OCI-LY7 (cell line): ENCODE data around the gene PLXNB1. TPM values are rescaled to one million over a fixed set of nuclear protein-coding genes. Genes with fewer than 3 reads are reported as not detected.

Experiments used
- BruUV-seq: library from RNA; stranded (reverse); fragments of 400-500 nt; replicated peaks from 2 replicates; lab custom pipeline; 2021; lab: Mats Ljungman, UMichigan
- CTCF ChIA-PET: fragments of 300-600 bp; sonication (Branson Sonifier 250); formaldehyde crosslinking; loops from one replicate; lab custom pipeline; 2022; ENCODE audit warnings: antibody characterized with exemption; ENCODE audit not compliant: unreplicated experiment; lab: Charles Lee
- POLR2A ChIA-PET: fragments of 300-600 bp; sonication (Branson Sonifier 250); formaldehyde crosslinking; loops from one replicate; lab custom pipeline; 2022; ENCODE audit warnings: antibody characterized with exemption; lab: Charles Lee
- DNase-seq: peaks from one replicate; pipeline ENCODE4 v3.0.0-alpha.2; 2015; ENCODE audit warnings: low spot score
- H2AFZ ChIP-seq: fragments of 200-600 bp; sonication (generic), shearing (Covaris generic); 2 replicates; pipeline ENCODE4 v1.6.1; 2014; ENCODE audit warnings: mild to moderate bottlenecking, antibody characterized with exemption, low read length, moderate library complexity
- H3K27ac ChIP-seq: fragments of 200-600 bp; sonication (generic); 2 replicates; pipeline ENCODE4 v1.5.1; 2014; ENCODE audit warnings: mixed run types, low read depth, mild to moderate bottlenecking, moderate library complexity, low read length, inconsistent platforms; ENCODE audit not compliant: poor library complexity, severe bottlenecking
- H3K36me3 ChIP-seq: fragments of 200-600 bp; sonication (generic); 2 replicates; pipeline ENCODE4 v1.6.1; 2014; ENCODE audit warnings: mild to moderate bottlenecking, antibody characterized with exemption, low read length, moderate library complexity, mixed read lengths; ENCODE audit not compliant: insufficient read depth
- H3K4me1 ChIP-seq: fragments of 200-600 bp; sonication (generic); 2 replicates; pipeline ENCODE4 v1.5.1; 2014; ENCODE audit warnings: mild to moderate bottlenecking, low read length; ENCODE audit not compliant: insufficient read depth, poor library complexity, severe bottlenecking
- H3K4me2 ChIP-seq: fragments of 200-600 bp; sonication (generic); 2 replicates; pipeline ENCODE4 v1.6.1; 2014; ENCODE audit warnings: mild to moderate bottlenecking, low read length
- H3K4me3 ChIP-seq: fragments of 200-600 bp; sonication (generic); 2 replicates; pipeline ENCODE4 v1.5.1; 2014; ENCODE audit warnings: mild to moderate bottlenecking, low read depth, low read length; ENCODE audit not compliant: poor library complexity, severe bottlenecking
- H3K79me2 ChIP-seq: fragments of 200-600 bp; sonication (generic); 2 replicates; pipeline ENCODE4 v1.6.1; 2016; ENCODE audit warnings: low read depth, mild to moderate bottlenecking, low read length, moderate library complexity, mixed read lengths; ENCODE audit not compliant: insufficient read depth
- H3K9me2 ChIP-seq: fragments of 200-600 bp; sonication (generic); 2 replicates; pipeline ENCODE4 v1.6.1; 2016; ENCODE audit warnings: mild to moderate bottlenecking, low read length, mixed read lengths; ENCODE audit not compliant: insufficient read depth
- H3K9me3 ChIP-seq: fragments of 200-600 bp; sonication (generic); 2 replicates; pipeline ENCODE4 v1.6.1; 2014; ENCODE audit warnings: mild to moderate bottlenecking, mixed run types, low read length, mixed read lengths
- H4K20me1 ChIP-seq: fragments of 200-600 bp; sonication (generic); 2 replicates; pipeline ENCODE4 v1.6.1; 2014; ENCODE audit warnings: mild to moderate bottlenecking, antibody characterized with exemption, low read length, moderate library complexity, mixed read lengths; ENCODE audit not compliant: insufficient read depth
- EZH2phosphoT487 ChIP-seq: fragments of 200-600 bp; sonication (generic); IDR thresholded peaks from 2 replicates; pipeline ENCODE4 v1.6.1; 2018; ENCODE audit warnings: low read depth, borderline replicate concordance, mild to moderate bottlenecking, mixed run types, antibody characterized with exemption, low read length, moderate library complexity, mixed read lengths
- intact Hi-C: fragments of 100-400 bp; cut with micrococcal nuclease; formaldehyde crosslinking; loops from one replicate; pipeline ENCODE4 v1.10.0; 2022; ENCODE audit not compliant: unreplicated experiment
- total RNA-seq, 2 experiments: library from RNA; depleted of rRNA in 1 of 2; stranded (reverse); fragments of >200 nt in 1 of 2; shearing (Covaris generic) in 1 of 2; gene quantifications; 2 replicates each; pipeline ENCODE4 v1.2.3, GENCODE V29; 2014 to 2022
- TF ChIP-seq, protein P1 (sequence below): fragments of 200-600 bp; sonication (generic); conservative IDR thresholded peaks from 2 replicates; pipeline ENCODE4 v1.5.1; 2014; ENCODE audit warnings: mild to moderate bottlenecking, antibody characterized with exemption, low read length, moderate library complexity, mixed read lengths

The PLXNB1 gene
- total RNA-seq, 2 experiments from 2014 or later = 4.4 to 6.4 TPM

DNA sequence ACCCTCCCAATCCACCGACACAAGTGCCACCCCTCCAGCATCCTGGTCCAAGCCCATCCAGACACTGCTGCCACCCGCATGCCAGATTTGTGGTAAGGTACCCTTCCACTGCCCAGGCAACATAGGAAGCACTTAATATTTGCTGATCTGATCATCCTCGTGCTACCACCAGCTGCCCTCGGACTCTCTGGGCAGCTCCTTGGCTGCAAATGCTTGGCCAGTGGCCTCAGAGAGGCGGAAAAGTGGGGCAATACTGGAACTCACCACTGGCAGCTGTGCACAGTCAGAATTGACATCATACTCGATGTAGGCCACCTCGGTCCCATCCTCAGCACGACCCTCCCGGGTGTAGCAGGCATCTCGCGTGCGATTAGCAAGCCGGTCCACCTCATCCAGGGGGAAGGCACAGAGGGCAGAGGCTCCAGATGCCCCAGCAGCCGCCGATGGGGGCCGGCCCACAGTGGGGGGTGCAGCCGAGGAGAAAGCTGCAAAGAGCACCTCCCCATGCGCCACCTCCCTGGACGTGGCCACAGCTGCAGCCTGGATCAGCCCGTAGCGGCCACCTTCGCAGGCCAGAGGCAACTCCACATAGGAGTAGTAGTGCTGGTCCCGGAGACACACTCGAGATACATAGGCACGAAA is 6.5 kb downstream of the PLXNB1 start:
- H3K36me3 ChIP-seq = no peaks in the 10 kb centered on the region
- intact Hi-C loops = loop anchor here (5.0 kb wide), 1 partner anchor 146 kb away; no protein-coding TSS in a partner anchor
- no peaks in the 10 kb centered on the region for H3K9me2 ChIP-seq
- no peak overlapping the region for H3K4me2 ChIP-seq
- H3K4me1 ChIP-seq = no peaks in the 10 kb centered on the region
- H4K20me1 ChIP-seq = no peaks in the 10 kb centered on the region
- TF ChIP-seq, protein P1, sequence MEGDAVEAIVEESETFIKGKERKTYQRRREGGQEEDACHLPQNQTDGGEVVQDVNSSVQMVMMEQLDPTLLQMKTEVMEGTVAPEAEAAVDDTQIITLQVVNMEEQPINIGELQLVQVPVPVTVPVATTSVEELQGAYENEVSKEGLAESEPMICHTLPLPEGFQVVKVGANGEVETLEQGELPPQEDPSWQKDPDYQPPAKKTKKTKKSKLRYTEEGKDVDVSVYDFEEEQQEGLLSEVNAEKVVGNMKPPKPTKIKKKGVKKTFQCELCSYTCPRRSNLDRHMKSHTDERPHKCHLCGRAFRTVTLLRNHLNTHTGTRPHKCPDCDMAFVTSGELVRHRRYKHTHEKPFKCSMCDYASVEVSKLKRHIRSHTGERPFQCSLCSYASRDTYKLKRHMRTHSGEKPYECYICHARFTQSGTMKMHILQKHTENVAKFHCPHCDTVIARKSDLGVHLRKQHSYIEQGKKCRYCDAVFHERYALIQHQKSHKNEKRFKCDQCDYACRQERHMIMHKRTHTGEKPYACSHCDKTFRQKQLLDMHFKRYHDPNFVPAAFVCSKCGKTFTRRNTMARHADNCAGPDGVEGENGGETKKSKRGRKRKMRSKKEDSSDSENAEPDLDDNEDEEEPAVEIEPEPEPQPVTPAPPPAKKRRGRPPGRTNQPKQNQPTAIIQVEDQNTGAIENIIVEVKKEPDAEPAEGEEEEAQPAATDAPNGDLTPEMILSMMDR = no peak
- TF ChIP-seq EZH2phosphoT487 = no peak
- no peak overlapping the region for H3K4me3 ChIP-seq
- DNase-seq = no peak
- no peak overlapping the region for H2AFZ ChIP-seq
- POLR2A ChIA-PET = interaction anchor here (1.2 kb wide), 1 partner anchor 22 kb away, joined by 7 read pairs; no protein-coding TSS in a partner anchor
- no TSS peak for BruUV-seq
- no peaks in the 10 kb centered on the region for H3K79me2 ChIP-seq
- CTCF ChIA-PET = interaction anchor here (0.9 to 1.4 kb wide), 2 partner anchors 12 to 13 kb away, joined by 3 to 9 read pairs; no protein-coding TSS in a partner anchor
- H3K9me3 ChIP-seq = no peaks in the 10 kb centered on the region
- H3K27ac ChIP-seq = no peak overlapping the region

DNA sequence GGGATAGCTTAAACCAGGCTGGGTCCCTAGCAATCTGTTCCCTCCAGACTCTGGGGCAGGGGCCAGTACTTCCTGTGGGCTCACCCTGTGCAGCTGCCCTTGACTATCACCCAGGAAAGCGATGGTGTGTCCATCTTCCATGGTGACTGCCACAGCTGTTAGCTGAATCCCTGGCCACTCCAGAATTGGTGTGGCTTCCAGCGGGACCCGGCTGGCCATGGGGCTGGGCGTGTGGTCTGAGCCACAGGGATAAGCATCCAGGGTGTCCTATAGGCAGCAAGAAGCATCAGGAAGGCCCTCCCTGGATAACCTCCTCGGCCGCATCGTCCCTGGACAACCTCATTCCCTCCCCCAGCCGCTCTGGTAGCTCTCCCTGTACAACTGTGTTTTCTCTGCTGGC is 7.2 kb downstream of the PLXNB1 start:
- no TSS peak for BruUV-seq
- Histone ChIP-seq H3K9me2 (no peaks in the 10 kb centered on the region), H3K9me3 (no peaks in the 10 kb centered on the region), H3K79me2 (no peaks in the 10 kb centered on the region), H4K20me1 (no peaks in the 10 kb centered on the region), H3K36me3 (no peaks in the 10 kb centered on the region), H3K27ac (no peak overlapping the region), H3K4me2 (no peak overlapping the region), H2AFZ (no peak overlapping the region), H3K4me1 (no peaks in the 10 kb centered on the region), H3K4me3 (no peak overlapping the region)
- POLR2A ChIA-PET = interaction anchor here (1.2 kb wide), 1 partner anchor 21 kb away, joined by 7 read pairs; no protein-coding TSS in a partner anchor
- TF ChIP-seq EZH2phosphoT487 = no peak
- TF ChIP-seq, protein P1 = no peak
- no peak for DNase-seq
- CTCF ChIA-PET = interaction anchor here (0.9 to 1.4 kb wide), 2 partner anchors 11 to 13 kb away, joined by 3 to 9 read pairs; no protein-coding TSS in a partner anchor
- intact Hi-C loops = loop anchor here (1.0 to 5.0 kb wide), 2 partner anchors 21 to 145 kb away; no protein-coding TSS in a partner anchor

DNA sequence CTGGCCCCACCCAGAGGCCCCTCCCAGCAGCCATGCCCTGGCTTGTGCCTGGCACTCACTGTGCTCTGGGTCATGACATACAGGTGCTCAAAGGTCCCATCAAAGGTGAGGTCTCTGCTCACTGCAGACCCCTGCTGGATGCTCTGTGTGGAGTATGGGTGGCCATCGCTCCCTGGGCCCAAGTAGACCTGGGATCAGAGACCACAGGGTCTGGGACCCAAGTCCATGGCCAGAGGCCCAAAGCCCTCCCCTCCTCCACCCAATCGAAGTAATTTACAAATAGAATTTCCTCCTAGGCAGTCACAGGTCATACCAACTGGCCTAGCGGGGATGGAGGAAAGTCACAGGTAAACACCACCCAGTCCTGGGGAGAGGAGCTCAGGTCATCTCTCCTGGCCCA is 7.6 kb downstream of the PLXNB1 start:
- BruUV-seq = no TSS peak
- intact Hi-C loops = loop anchor here (1.0 to 5.0 kb wide), 2 partner anchors 21 to 145 kb away; no protein-coding TSS in a partner anchor
- H3K36me3 ChIP-seq = no peaks in the 10 kb centered on the region
- no peaks in the 10 kb centered on the region for H3K9me3 ChIP-seq
- peak; percentile 43 for DNase-seq
- ChIA-PET POLR2A (no interaction called here), CTCF (interaction anchor here (0.9 to 1.4 kb wide), 2 partner anchors 11 to 14 kb away, joined by 3 to 9 read pairs; no protein-coding TSS in a partner anchor)
- no peaks in the 10 kb centered on the region for H3K4me1 ChIP-seq
- H3K79me2 ChIP-seq = no peaks in the 10 kb centered on the region
- no peak for TF ChIP-seq EZH2phosphoT487
- TF ChIP-seq, protein P1 = peak; percentile 63
- no peaks in the 10 kb centered on the region for H3K9me2 ChIP-seq
- no peak overlapping the region for H2AFZ ChIP-seq
- no peaks in the 10 kb centered on the region for H4K20me1 ChIP-seq
- H3K27ac ChIP-seq = no peak overlapping the region
- H3K4me2 ChIP-seq = no peak overlapping the region
- H3K4me3 ChIP-seq = no peak overlapping the region
